ENCODE data around the gene TRAM2. TPM values are rescaled to one million over a fixed set of nuclear protein-coding genes. Genes with fewer than 3 reads are reported as not detected.

TRAM2 gene
- polyA plus RNA-seq, 1 donor from 2014 or later = 7.5 TPM

GRCh38 chr6:52524918-52525317 lies 51.9 kb downstream of the TRAM2 start:
- peaks cover 10% of the 10 kb centered on the region for H3K36me3 Mint-ChIP-seq
- peaks cover 7 to 13% (median 11%) of the 10 kb centered on the region in 3 donors for H3K4me1 Mint-ChIP-seq
- H3K9me3 Mint-ChIP-seq = no peaks in the 10 kb centered on the region
- H3K27ac Mint-ChIP-seq = no peak overlapping the region
- H3K4me3 Mint-ChIP-seq = no peak overlapping the region
- no peaks in the 10 kb centered on the region for H3K27me3 Mint-ChIP-seq

- Mint-ChIP-seq H3K4me3 (no peak overlapping the region), H3K36me3 (peaks cover 9% of the 10 kb centered on the region), H3K27ac (peak overlapping the region in 1 of 3 donors; percentile 88), H3K27me3 (no peaks in the 10 kb centered on the region), H3K9me3 (no peaks in the 10 kb centered on the region), H3K4me1 (peaks cover 7 to 12% (median 7%) of the 10 kb centered on the region in 3 donors)
Measured at GRCh38 chr6:52523378-52524142, 53.3 kb downstream of the TRAM2 start.

GRCh38 chr6:52522655-52523054 lies 54.2 kb downstream of the TRAM2 start:
- Mint-ChIP-seq H3K4me3 (peak overlapping the region in 1 of 4 donors; percentile 55), H3K36me3 (peaks cover 8% of the 10 kb centered on the region), H3K27me3 (no peaks in the 10 kb centered on the region), H3K9me3 (no peaks in the 10 kb centered on the region), H3K27ac (peak overlapping the region in 1 of 3 donors; percentile 88), H3K4me1 (peaks cover 7 to 14% (median 7%) of the 10 kb centered on the region in 3 donors)

- Mint-ChIP-seq H3K27me3 (no peaks in the 10 kb centered on the region), H3K4me3 (peak overlapping the region in 1 of 4 donors; percentile 55)
Measured at GRCh38 chr6:52522151-52522626, 54.7 kb downstream of the TRAM2 start.

GRCh38 chr6:52519618-52520017 lies 57.2 kb downstream of the TRAM2 start:
- no peaks in the 10 kb centered on the region for H3K9me3 Mint-ChIP-seq
- no peak overlapping the region for H3K4me3 Mint-ChIP-seq
- no peaks in the 10 kb centered on the region for H3K27me3 Mint-ChIP-seq
- peaks cover 7 to 12% (median 7%) of the 10 kb centered on the region in 3 donors for H3K4me1 Mint-ChIP-seq
- H3K36me3 Mint-ChIP-seq = peaks cover 4% of the 10 kb centered on the region
- H3K27ac Mint-ChIP-seq = no peak overlapping the region

More at GRCh38 chr6:52522151-52522626, 54.7 kb downstream of the TRAM2 start:
- Mint-ChIP-seq H3K9me3 (no peaks in the 10 kb centered on the region), H3K36me3 (peaks cover 8% of the 10 kb centered on the region), H3K4me1 (peaks cover 7 to 14% (median 7%) of the 10 kb centered on the region in 3 donors), H3K27ac (no peak overlapping the region)

- Mint-ChIP-seq H3K27me3 (no peaks in the 10 kb centered on the region), H3K36me3 (peaks cover 2% of the 10 kb centered on the region), H3K4me3 (peak overlapping the region in 1 of 4 donors; percentile 67), H3K4me1 (peaks cover 4 to 9% (median 5%) of the 10 kb centered on the region in 3 donors), H3K9me3 (no peaks in the 10 kb centered on the region), H3K27ac (peak overlapping the region in 1 of 3 donors; percentile 38)
Measured at GRCh38 chr6:52518279-52518945, 58.4 kb downstream of the TRAM2 start.

GRCh38 chr6:52517502-52518278 lies 59.2 kb downstream of the TRAM2 start:
- peaks cover 0 to 3% (median under 1%) of the 10 kb centered on the region in 3 donors for H3K4me1 Mint-ChIP-seq
- no peaks in the 10 kb centered on the region for H3K36me3 Mint-ChIP-seq
- peak overlapping the region in 1 of 3 donors; percentile 38 for H3K27ac Mint-ChIP-seq
- no peaks in the 10 kb centered on the region for H3K27me3 Mint-ChIP-seq
- H3K4me3 Mint-ChIP-seq = peak overlapping the region in 1 of 4 donors; percentile 67
- no peaks in the 10 kb centered on the region for H3K9me3 Mint-ChIP-seq

- no peaks in the 10 kb centered on the region for H3K27me3 Mint-ChIP-seq
- peaks cover 3% of the 10 kb centered on the region for H3K36me3 Mint-ChIP-seq
Measured at GRCh38 chr6:52516943-52517342, 59.9 kb downstream of the TRAM2 start.

GRCh38 chr6:52516269-52516668 lies 60.6 kb downstream of the TRAM2 start:
- Mint-ChIP-seq H3K4me1 (peaks cover 0 to 2% (median 0%) of the 10 kb centered on the region in 3 donors), H3K4me3 (no peak overlapping the region), H3K9me3 (no peaks in the 10 kb centered on the region), H3K36me3 (peaks cover 3% of the 10 kb centered on the region), H3K27ac (peak overlapping the region in 1 of 3 donors; percentile 67), H3K27me3 (no peaks in the 10 kb centered on the region)

More at GRCh38 chr6:52516943-52517342, 59.9 kb downstream of the TRAM2 start:
- peak overlapping the region in 1 of 3 donors; percentile 67 for H3K27ac Mint-ChIP-seq
- H3K4me3 Mint-ChIP-seq = no peak overlapping the region
- H3K4me1 Mint-ChIP-seq = peaks cover 0 to 2% (median 0%) of the 10 kb centered on the region in 3 donors
- H3K9me3 Mint-ChIP-seq = no peaks in the 10 kb centered on the region

GRCh38 chr6:52515219-52515960 lies 61.5 kb downstream of the TRAM2 start:
- H3K27me3 Mint-ChIP-seq = no peaks in the 10 kb centered on the region
- H3K4me1 Mint-ChIP-seq = peaks cover 0 to 2% (median 0%) of the 10 kb centered on the region in 3 donors
- no peaks in the 10 kb centered on the region for H3K9me3 Mint-ChIP-seq
- H3K27ac Mint-ChIP-seq = no peak overlapping the region
- peaks cover 3% of the 10 kb centered on the region for H3K36me3 Mint-ChIP-seq
- no peak overlapping the region for H3K4me3 Mint-ChIP-seq

GRCh38 chr6:52514514-52514913 lies 62.3 kb downstream of the TRAM2 start:
- Mint-ChIP-seq H3K27me3 (no peaks in the 10 kb centered on the region), H3K27ac (peak overlapping the region in 1 of 3 donors; percentile 3), H3K4me1 (peaks cover 0 to 2% (median 0%) of the 10 kb centered on the region in 3 donors), H3K9me3 (no peaks in the 10 kb centered on the region), H3K4me3 (no peak overlapping the region), H3K36me3 (peaks cover 3% of the 10 kb centered on the region)

- peaks cover 0 to 2% (median 0%) of the 10 kb centered on the region in 3 donors for H3K4me1 Mint-ChIP-seq
- peaks cover 4% of the 10 kb centered on the region for H3K36me3 Mint-ChIP-seq
- H3K4me3 Mint-ChIP-seq = no peak overlapping the region
- no peaks in the 10 kb centered on the region for H3K27me3 Mint-ChIP-seq
- no peaks in the 10 kb centered on the region for H3K9me3 Mint-ChIP-seq
- H3K27ac Mint-ChIP-seq = peak overlapping the region in 2 of 3 donors; percentile 35 to 39
Measured at GRCh38 chr6:52513896-52514295, 63.0 kb downstream of the TRAM2 start.

GRCh38 chr6:52513464-52513863 lies 63.4 kb downstream of the TRAM2 start:
- Mint-ChIP-seq H3K27me3 (no peaks in the 10 kb centered on the region), H3K9me3 (no peaks in the 10 kb centered on the region), H3K27ac (peak overlapping the region in 2 of 3 donors; percentile 35 to 39), H3K36me3 (peaks cover 8% of the 10 kb centered on the region), H3K4me3 (peak overlapping the region in 1 of 4 donors; percentile 37), H3K4me1 (peaks cover 0 to 2% (median 0%) of the 10 kb centered on the region in 3 donors)

- Mint-ChIP-seq H3K9me3 (no peaks in the 10 kb centered on the region), H3K27ac (peak overlapping the region in 1 of 3 donors; percentile 23), H3K4me1 (no peaks in the 10 kb centered on the region), H3K36me3 (peaks cover 9% of the 10 kb centered on the region), H3K27me3 (no peaks in the 10 kb centered on the region), H3K4me3 (no peak overlapping the region)
Measured at GRCh38 chr6:52512199-52512598, 64.7 kb downstream of the TRAM2 start.

Measured in IgD-negative memory B cell (primary cell).